ENCODE measurements around the gene LIN7B. TPM values are rescaled to one million over a fixed set of nuclear protein-coding genes. Genes with fewer than 3 reads are reported as not detected.
A peak's percentile ranks its signal among the peaks of the same experiment; 100 is the strongest.

The LIN7B gene
- total RNA-seq, 1 experiment from 2014 or later: 4.2 TPM

- H3K4me1 Mint-ChIP-seq: peaks cover 24 to 35% of the 10 kb centered on the region in 2 experiments
- Histone ChIP-seq H3K27me3 (ENCODE audit: insufficient read depth, low read length) (no peaks in the 10 kb centered on the region), H3K79me1 (ENCODE audit: insufficient read depth, low read depth, low read length, poor library complexity, severe bottlenecking) (no peaks in the 10 kb centered on the region), H3K14ac (ENCODE audit: insufficient read depth, low read length) (no peak overlapping the region), H4K8ac (replicated peaks; ENCODE audit: insufficient read length, low read depth, low read length) (no peak overlapping the region), H2AFZ (ENCODE audit: low read length) (no peak overlapping the region), H4K5ac (ENCODE audit: insufficient read length, low read depth, low read length) (no peak overlapping the region), H2BK12ac (ENCODE audit: insufficient read length, low read depth, low read length) (no peak overlapping the region), H3K4ac (ENCODE audit: low read depth, low read length) (no peak overlapping the region), H4K20me1 (ENCODE audit: control insufficient read depth, insufficient read depth, insufficient read length) (no peaks in the 10 kb centered on the region), H4K91ac (ENCODE audit: insufficient read length, low read depth, low read length) (no peak overlapping the region), H3K4me1 (ENCODE audit: insufficient read depth, low read length) (no peaks in the 10 kb centered on the region; the same call in 1 of the 2 replicates), H3K27ac (ENCODE audit: insufficient read length, low read depth, low read length) (no peak overlapping the region), H3K4me2 (ENCODE audit: insufficient read depth, insufficient read length, low read length) (no peak overlapping the region), H2AK5ac (ENCODE audit: insufficient read length, low read length) (no peak overlapping the region), H3K79me2 (ENCODE audit: insufficient read depth, low read length) (no peaks in the 10 kb centered on the region), H2BK120ac (ENCODE audit: low read depth, low read length, poor library complexity, severe bottlenecking) (no peak overlapping the region), H3T11ph (ENCODE audit: low read length) (no peak overlapping the region), H2BK5ac (ENCODE audit: insufficient read length, low read length) (no peak overlapping the region), H3K18ac (ENCODE audit: insufficient read length, low read depth, low read length) (no peak overlapping the region), H3K23me2 (ENCODE audit: insufficient read length, low read depth, low read length, poor library complexity, severe bottlenecking) (peaks cover 4% of the 10 kb centered on the region), H3K56ac (ENCODE audit: insufficient read length, low read depth, low read length) (no peak overlapping the region), H3K9me3 (ENCODE audit: control insufficient read depth, low read depth, low read length) (no peaks in the 10 kb centered on the region), H3K9ac (ENCODE audit: extremely low read depth, insufficient read length, low read length) (no peak overlapping the region), H3K23ac (ENCODE audit: insufficient read length, low read depth, low read length) (no peak overlapping the region), H2BK20ac (ENCODE audit: low read depth, low read length, poor library complexity, severe bottlenecking) (no peak overlapping the region), H2BK15ac (ENCODE audit: low read depth, low read length) (no peak overlapping the region)
- no peaks in the 10 kb centered on the region for H3K9me3 Mint-ChIP-seq
- H3K27ac Mint-ChIP-seq: no peak overlapping the region
- TF ChIP-seq, protein P1, sequence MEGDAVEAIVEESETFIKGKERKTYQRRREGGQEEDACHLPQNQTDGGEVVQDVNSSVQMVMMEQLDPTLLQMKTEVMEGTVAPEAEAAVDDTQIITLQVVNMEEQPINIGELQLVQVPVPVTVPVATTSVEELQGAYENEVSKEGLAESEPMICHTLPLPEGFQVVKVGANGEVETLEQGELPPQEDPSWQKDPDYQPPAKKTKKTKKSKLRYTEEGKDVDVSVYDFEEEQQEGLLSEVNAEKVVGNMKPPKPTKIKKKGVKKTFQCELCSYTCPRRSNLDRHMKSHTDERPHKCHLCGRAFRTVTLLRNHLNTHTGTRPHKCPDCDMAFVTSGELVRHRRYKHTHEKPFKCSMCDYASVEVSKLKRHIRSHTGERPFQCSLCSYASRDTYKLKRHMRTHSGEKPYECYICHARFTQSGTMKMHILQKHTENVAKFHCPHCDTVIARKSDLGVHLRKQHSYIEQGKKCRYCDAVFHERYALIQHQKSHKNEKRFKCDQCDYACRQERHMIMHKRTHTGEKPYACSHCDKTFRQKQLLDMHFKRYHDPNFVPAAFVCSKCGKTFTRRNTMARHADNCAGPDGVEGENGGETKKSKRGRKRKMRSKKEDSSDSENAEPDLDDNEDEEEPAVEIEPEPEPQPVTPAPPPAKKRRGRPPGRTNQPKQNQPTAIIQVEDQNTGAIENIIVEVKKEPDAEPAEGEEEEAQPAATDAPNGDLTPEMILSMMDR (conservative IDR thresholded peaks at IDR 0.05): no peak
- no CpG with 5 or more reads among the region's 7 CpGs for WGBS (ENCODE audit: extremely low coverage, insufficient read length, low lambda C conversion rate)
- H3K36me3 Mint-ChIP-seq (ENCODE audit: insufficient read depth in 1 of 3, low read depth in 3 of 3): peaks cover 11 to 15% (median 14%) of the 10 kb centered on the region in 3 experiments; a peak in 6 of 7 replicates
- peaks cover 2% of the 10 kb centered on the region; the same call in 1 of the 2 replicates for H3K27me3 Mint-ChIP-seq (ENCODE audit: low read depth)
- DNase-seq: no peak
- H3K4me3 Mint-ChIP-seq: peak overlapping the region in 1 of 2 experiments; percentile 24; a peak in 2 of 5 replicates
Measured at GRCh38 chr19:49140951-49141350, 26.8 kb downstream of the LIN7B start.

All from H9 (cell line).